KMS-11 (cell line): ENCODE results near the gene EXOC4.

Experiments used
- H2AFZ ChIP-seq: fragments of 200-600 bp; sonication (generic); 2 replicates; pipeline ENCODE4 v1.6.1; 2016; ENCODE audit warnings: antibody characterized with exemption, mixed run types, low read depth
- H3K27ac ChIP-seq: fragments of 200-600 bp; sonication (generic); 2 replicates; pipeline ENCODE4 v1.6.1; 2016; ENCODE audit warnings: mild to moderate bottlenecking, mixed run types
- H3K27me3 ChIP-seq: fragments of 200-600 bp; sonication (generic); 2 replicates; pipeline ENCODE4 v1.6.1; 2017; ENCODE audit warnings: mild to moderate bottlenecking, low read depth, mixed run types, moderate library complexity; ENCODE audit not compliant: insufficient read depth
- H3K36me3 ChIP-seq: fragments of 200-600 bp; sonication (generic); 2 replicates; pipeline ENCODE4 v1.6.1; 2017; ENCODE audit warnings: mild to moderate bottlenecking, mixed run types; ENCODE audit not compliant: insufficient read depth
- H3K4me1 ChIP-seq: fragments of 200-600 bp; sonication (generic); 2 replicates; pipeline ENCODE4 v1.6.1; 2016; ENCODE audit warnings: mild to moderate bottlenecking, low read depth, mixed run types; ENCODE audit not compliant: poor library complexity, severe bottlenecking
- H3K4me2 ChIP-seq: fragments of 200-600 bp; sonication (generic); 2 replicates; pipeline ENCODE4 v1.7.0; 2016; ENCODE audit warnings: mild to moderate bottlenecking, mixed run types
- H3K4me3 ChIP-seq: fragments of 200-600 bp; sonication (generic); IDR thresholded peaks from 2 replicates; pipeline ENCODE4 v1.6.1; 2017; ENCODE audit warnings: low read depth, low read length, mixed read lengths; ENCODE audit not compliant: insufficient read depth
- H3K79me2 ChIP-seq: fragments of 200-600 bp; sonication (generic); 2 replicates; pipeline ENCODE4 v1.6.1; 2016; ENCODE audit warnings: low read depth, mixed run types; ENCODE audit not compliant: insufficient read depth
- H3K9ac ChIP-seq: fragments of 200-600 bp; sonication (generic); 2 replicates; pipeline ENCODE4 v1.6.1; 2016; ENCODE audit warnings: mild to moderate bottlenecking, mixed run types
- H4K20me1 ChIP-seq: fragments of 200-600 bp; sonication (generic); 2 replicates; pipeline ENCODE4 v1.6.1; 2016; ENCODE audit warnings: mild to moderate bottlenecking, mixed run types; ENCODE audit not compliant: insufficient read depth
- CTCF ChIP-seq: fragments of 200-600 bp; sonication (generic); conservative IDR thresholded peaks from 2 replicates; pipeline ENCODE4 v1.6.1; 2017; ENCODE audit warnings: low read depth, mild to moderate bottlenecking, antibody characterized with exemption, low read length, moderate library complexity, mixed read lengths

Gene EXOC4

GRCh38 chr7:133854739-133855138 is 601.9 kb downstream of the EXOC4 start:
- Histone ChIP-seq H3K27ac (no peak overlapping the region; the same call in 1 of the 2 replicates), H3K4me1 (peaks cover 22% of the 10 kb centered on the region), H3K27me3 (no peaks in the 10 kb centered on the region), H3K36me3 (no peaks in the 10 kb centered on the region), H3K9ac (no peak overlapping the region), H4K20me1 (no peaks in the 10 kb centered on the region), H3K4me2 (no peak overlapping the region), H3K79me2 (no peaks in the 10 kb centered on the region), H2AFZ (no peak overlapping the region), H3K4me3 (no peak overlapping the region)
- peak; percentile 67; the same call in 1 of the 2 replicates for TF ChIP-seq CTCF

GRCh38 chr7:133857376-133858119 is 604.7 kb downstream of the EXOC4 start:
- no peak overlapping the region for H3K4me3 ChIP-seq
- no peak overlapping the region for H3K4me2 ChIP-seq
- H3K36me3 ChIP-seq, result no peaks in the 10 kb centered on the region
- no peak overlapping the region for H2AFZ ChIP-seq
- H3K27me3 ChIP-seq, result no peaks in the 10 kb centered on the region
- H3K79me2 ChIP-seq, result no peaks in the 10 kb centered on the region
- H3K4me1 ChIP-seq, result peaks cover 19% of the 10 kb centered on the region
- TF ChIP-seq CTCF, result no peak
- no peak overlapping the region for H3K27ac ChIP-seq
- H4K20me1 ChIP-seq, result no peaks in the 10 kb centered on the region
- H3K9ac ChIP-seq, result no peak overlapping the region

- no peaks in the 10 kb centered on the region for H3K27me3 ChIP-seq
- no peak overlapping the region for H3K27ac ChIP-seq
- no peak overlapping the region for H3K4me3 ChIP-seq
- TF ChIP-seq CTCF, result no peak
- no peak overlapping the region for H3K4me2 ChIP-seq
- H3K36me3 ChIP-seq, result no peaks in the 10 kb centered on the region
- no peaks in the 10 kb centered on the region for H4K20me1 ChIP-seq
- peaks cover 11% of the 10 kb centered on the region for H3K4me1 ChIP-seq
- H3K9ac ChIP-seq, result no peak overlapping the region
- no peaks in the 10 kb centered on the region for H3K79me2 ChIP-seq
- H2AFZ ChIP-seq, result no peak overlapping the region
Observed at GRCh38 chr7:133858311-133858710, 605.4 kb downstream of the EXOC4 start.

- no peak for TF ChIP-seq CTCF
- H3K79me2 ChIP-seq, result no peaks in the 10 kb centered on the region
- no peak overlapping the region for H2AFZ ChIP-seq
- H3K4me2 ChIP-seq, result no peak overlapping the region
- no peak overlapping the region for H3K9ac ChIP-seq
- H3K4me3 ChIP-seq, result no peak overlapping the region
- no peaks in the 10 kb centered on the region for H4K20me1 ChIP-seq
- no peak overlapping the region for H3K27ac ChIP-seq
- no peaks in the 10 kb centered on the region for H3K36me3 ChIP-seq
- peaks cover 2% of the 10 kb centered on the region for H3K4me1 ChIP-seq
- no peaks in the 10 kb centered on the region for H3K27me3 ChIP-seq
Observed at GRCh38 chr7:133859231-133859630, 606.4 kb downstream of the EXOC4 start.
